HepG2 (cell line): ENCODE results near the gene PRMT5. TPM values are rescaled to one million over a fixed set of nuclear protein-coding genes. Genes with fewer than 3 reads are reported as not detected.

Experiments used
- ADNP ChIP-seq: sonication (generic); formaldehyde crosslinking; IDR thresholded peaks from 2 replicates; pipeline ENCODE4 v1.4.0; 2020; ENCODE audit warnings: missing genetic modification reagents
- KDM2A ChIP-seq: sonication (generic); formaldehyde crosslinking; IDR thresholded peaks from 2 replicates; pipeline ENCODE4 v1.4.0; 2020; ENCODE audit warnings: low read depth, missing genetic modification reagents, borderline replicate concordance
- KDM4B ChIP-seq: sonication (generic); formaldehyde crosslinking; IDR thresholded peaks from 2 replicates; pipeline ENCODE4 v1.4.0; 2020; ENCODE audit warnings: missing genetic modification reagents
- MAFF ChIP-seq: IDR thresholded peaks from 2 replicates; pipeline ENCODE4 v1.6.1; 2011; ENCODE audit warnings: low read depth, low read length, improper control_type of control experiment
- PAX8 ChIP-seq: sonication (generic); formaldehyde crosslinking; IDR thresholded peaks from 2 replicates; pipeline ENCODE4 v1.8.0; 2022; ENCODE audit warnings: mild to moderate bottlenecking, missing genetic modification reagents, borderline replicate concordance
- POLR2A ChIP-seq, 2 experiments: IDR thresholded peaks; 2 replicates each; pipeline ENCODE4 v1.6.1; 2011; ENCODE audit warnings: low read depth in 2 of 2, low read length in 2 of 2, mild to moderate bottlenecking in 1 of 2, moderate library complexity in 1 of 2; ENCODE audit not compliant: insufficient read depth in 1 of 2
- REXO4 ChIP-seq: sonication (generic); formaldehyde crosslinking; IDR thresholded peaks from 2 replicates; pipeline ENCODE4 v1.8.0; 2022; ENCODE audit warnings: missing genetic modification reagents, mild to moderate bottlenecking, borderline replicate concordance
- ZBTB25 ChIP-seq: IDR thresholded peaks from 2 replicates; pipeline ENCODE4 v1.6.1; 2018; ENCODE audit warnings: missing genetic modification reagents
- ZFAT ChIP-seq: sonication (generic); formaldehyde crosslinking; conservative IDR thresholded peaks from 2 replicates; pipeline ENCODE4 v1.8.1; 2023; ENCODE audit warnings: missing genetic modification reagents, inconsistent platforms
- ZNF292 ChIP-seq: sonication (generic); formaldehyde crosslinking; IDR thresholded peaks from 2 replicates; pipeline ENCODE4 v1.8.1; 2022; ENCODE audit warnings: mild to moderate bottlenecking, low read depth, missing genetic modification reagents, borderline replicate concordance
- ZNF382 ChIP-seq: sonication (generic); formaldehyde crosslinking; IDR thresholded peaks from 2 replicates; pipeline ENCODE4 v1.5.0; 2020; ENCODE audit warnings: missing genetic modification reagents, mild to moderate bottlenecking, borderline replicate concordance
- ZNF460 ChIP-seq: sonication (generic); formaldehyde crosslinking; IDR thresholded peaks from 2 replicates; pipeline ENCODE4 v1.5.1; 2020; ENCODE audit warnings: missing genetic modification reagents, mild to moderate bottlenecking, borderline replicate concordance
- ZNF501 ChIP-seq: sonication (generic); formaldehyde crosslinking; IDR thresholded peaks from 2 replicates; pipeline ENCODE4 v1.5.1; 2020; ENCODE audit warnings: mild to moderate bottlenecking, moderate library complexity, missing genetic modification reagents
- ZNF589 ChIP-seq: sonication (generic); formaldehyde crosslinking; conservative IDR thresholded peaks from 2 replicates; pipeline ENCODE4 v1.8.0; 2022; ENCODE audit warnings: mild to moderate bottlenecking, moderate library complexity, missing genetic modification reagents
- ZNF609 ChIP-seq: sonication (generic); formaldehyde crosslinking; IDR thresholded peaks from 2 replicates; pipeline ENCODE4 v1.4.0; 2020; ENCODE audit warnings: mild to moderate bottlenecking, missing genetic modification reagents, borderline replicate concordance
- polyA plus RNA-seq, 8 experiments: library from polyadenylated mRNA; depleted of rRNA in 3 of 8; stranded (reverse) in 7 of 8; unstranded in 1 of 8; fragments of >200 nt; fragmentation: Illumina TruSeq in 4 of 8; extraction: Trizol in 4 of 8; gene quantifications; 2 replicates each; pipeline versions ENCODE4 v1.2.1 to v1.2.3, GENCODE V29; 2011 to 2016; ENCODE audit warnings: low read depth in 4 of 8, missing spikeins in 1 of 8, mixed read lengths in 1 of 8; ENCODE audit not compliant: insufficient read depth in 1 of 8
- total RNA-seq, 5 experiments: library from RNA; depleted of rRNA; stranded (reverse); fragments of >200 nt; fragmentation: Illumina TruSeq; extraction: Trizol; gene quantifications; 2 replicates each; pipeline ENCODE4 v1.2.3, GENCODE V29; 2016; ENCODE audit warnings: low read depth in 1 of 5
- TF ChIP-seq, protein P1 (sequence below): sonication (generic); formaldehyde crosslinking; IDR thresholded peaks from 2 replicates; pipeline ENCODE4 v1.9.0; 2021; ENCODE audit warnings: missing genetic modification reagents, borderline replicate concordance
- TF ChIP-seq, protein P2 (sequence below): sonication (generic); formaldehyde crosslinking; IDR thresholded peaks from 2 replicates; pipeline ENCODE4 v1.5.0; 2020; ENCODE audit warnings: mild to moderate bottlenecking, low read depth, missing genetic modification reagents, borderline replicate concordance
- TF ChIP-seq, protein P3 (sequence below): sonication (generic); formaldehyde crosslinking; IDR thresholded peaks from 2 replicates; pipeline ENCODE4 v1.9.0; 2021; ENCODE audit warnings: missing genetic modification reagents, mild to moderate bottlenecking, borderline replicate concordance

PRMT5 gene
- total and polyA plus RNA-seq, 2 of the 13 experiments (the other 11 are each of a cell fraction or from before 2014, with no cell fraction given): 210 to 354 TPM

GRCh38 chr14:22977684-22978486, 48.7 kb upstream of the PRMT5 start (continued):
- TF ChIP-seq KDM4B (CRISPR knock-in tag) (peak; percentile 100), PAX8 (peak; percentile 99), KDM2A (CRISPR knock-in tag) (peak; percentile 85), ADNP (CRISPR knock-in tag) (no peak), REXO4 (CRISPR knock-in tag) (no peak), ZFAT (CRISPR knock-in tag) (no peak), ZNF501 (CRISPR knock-in tag) (no peak), POLR2A (IDR thresholded peaks at IDR 0.05; ENCODE audit: insufficient read depth in 1 of 2, low read depth in 2 of 2, low read length in 2 of 2) (peak in 1 of 2 experiments; percentile 68; a peak in 2 of 4 replicates), ZNF382 (CRISPR knock-in tag) (no peak), MAFF (no peak), ZNF460 (CRISPR knock-in tag) (no peak), ZNF589 (CRISPR knock-in tag) (no peak), ZNF609 (CRISPR knock-in tag) (peak; percentile 95), ZBTB25 (CRISPR knock-in tag) (peak; percentile 82), ZNF292 (CRISPR knock-in tag) (peak; percentile 65; the same call in 1 of the 2 replicates)
- TF ChIP-seq, protein P1, sequence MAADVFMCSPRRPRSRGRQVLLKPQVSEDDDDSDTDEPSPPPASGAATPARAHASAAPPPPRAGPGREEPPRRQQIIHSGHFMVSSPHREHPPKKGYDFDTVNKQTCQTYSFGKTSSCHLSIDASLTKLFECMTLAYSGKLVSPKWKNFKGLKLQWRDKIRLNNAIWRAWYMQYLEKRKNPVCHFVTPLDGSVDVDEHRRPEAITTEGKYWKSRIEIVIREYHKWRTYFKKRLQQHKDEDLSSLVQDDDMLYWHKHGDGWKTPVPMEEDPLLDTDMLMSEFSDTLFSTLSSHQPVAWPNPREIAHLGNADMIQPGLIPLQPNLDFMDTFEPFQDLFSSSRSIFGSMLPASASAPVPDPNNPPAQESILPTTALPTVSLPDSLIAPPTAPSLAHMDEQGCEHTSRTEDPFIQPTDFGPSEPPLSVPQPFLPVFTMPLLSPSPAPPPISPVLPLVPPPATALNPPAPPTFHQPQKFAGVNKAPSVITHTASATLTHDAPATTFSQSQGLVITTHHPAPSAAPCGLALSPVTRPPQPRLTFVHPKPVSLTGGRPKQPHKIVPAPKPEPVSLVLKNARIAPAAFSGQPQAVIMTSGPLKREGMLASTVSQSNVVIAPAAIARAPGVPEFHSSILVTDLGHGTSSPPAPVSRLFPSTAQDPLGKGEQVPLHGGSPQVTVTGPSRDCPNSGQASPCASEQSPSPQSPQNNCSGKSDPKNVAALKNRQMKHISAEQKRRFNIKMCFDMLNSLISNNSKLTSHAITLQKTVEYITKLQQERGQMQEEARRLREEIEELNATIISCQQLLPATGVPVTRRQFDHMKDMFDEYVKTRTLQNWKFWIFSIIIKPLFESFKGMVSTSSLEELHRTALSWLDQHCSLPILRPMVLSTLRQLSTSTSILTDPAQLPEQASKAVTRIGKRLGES (CRISPR knock-in tag): no peak
- TF ChIP-seq, protein P2, sequence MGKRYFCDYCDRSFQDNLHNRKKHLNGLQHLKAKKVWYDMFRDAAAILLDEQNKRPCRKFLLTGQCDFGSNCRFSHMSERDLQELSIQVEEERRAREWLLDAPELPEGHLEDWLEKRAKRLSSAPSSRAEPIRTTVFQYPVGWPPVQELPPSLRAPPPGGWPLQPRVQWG (CRISPR knock-in tag): no peak
- TF ChIP-seq, protein P3, sequence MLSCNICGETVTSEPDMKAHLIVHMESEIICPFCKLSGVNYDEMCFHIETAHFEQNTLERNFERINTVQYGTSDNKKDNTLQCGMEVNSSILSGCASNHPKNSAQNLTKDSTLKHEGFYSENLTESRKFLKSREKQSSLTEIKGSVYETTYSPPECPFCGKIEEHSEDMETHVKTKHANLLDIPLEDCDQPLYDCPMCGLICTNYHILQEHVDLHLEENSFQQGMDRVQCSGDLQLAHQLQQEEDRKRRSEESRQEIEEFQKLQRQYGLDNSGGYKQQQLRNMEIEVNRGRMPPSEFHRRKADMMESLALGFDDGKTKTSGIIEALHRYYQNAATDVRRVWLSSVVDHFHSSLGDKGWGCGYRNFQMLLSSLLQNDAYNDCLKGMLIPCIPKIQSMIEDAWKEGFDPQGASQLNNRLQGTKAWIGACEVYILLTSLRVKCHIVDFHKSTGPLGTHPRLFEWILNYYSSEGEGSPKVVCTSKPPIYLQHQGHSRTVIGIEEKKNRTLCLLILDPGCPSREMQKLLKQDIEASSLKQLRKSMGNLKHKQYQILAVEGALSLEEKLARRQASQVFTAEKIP (CRISPR knock-in tag): no peak
